Thyroid gland (tissue), 4 donors: ENCODE measurements around the gene NUAK1.

Experiments used
- CTCF ChIP-seq, 6 experiments: fragments of 200-600 bp in 3 of 6; fragments of 450-650 bp in 3 of 6; sonication (generic) in 3 of 6; IDR thresholded peaks; one replicate each; pipeline ENCODE4 v1.5.1; 2016 to 2019; ENCODE audit warnings: antibody characterized with exemption in 6 of 6, mild to moderate bottlenecking in 2 of 6, inconsistent platforms in 1 of 6, moderate library complexity in 1 of 6
- POLR2A ChIP-seq, 2 donors: fragments of 450-650 bp; IDR thresholded peaks; one replicate each; pipeline ENCODE4 v1.6.1; 2017; ENCODE audit warnings: antibody characterized with exemption in 2 of 2, mild to moderate bottlenecking in 2 of 2, moderate library complexity in 1 of 2

GRCh38 chr12:106140223-106140986 is 1.7 kb upstream of the NUAK1 start:
- TF ChIP-seq CTCF (IDR thresholded peaks at IDR 0.05): no peak
- TF ChIP-seq POLR2A (IDR thresholded peaks at IDR 0.05): no peak
